Measurements from ENCODE around the gene TMEM108. TPM values are rescaled to one million over a fixed set of nuclear protein-coding genes. Genes with fewer than 3 reads are reported as not detected.

The TMEM108 gene
- total RNA-seq, 1 donor from 2014 or later: 15.4 TPM

DNA sequence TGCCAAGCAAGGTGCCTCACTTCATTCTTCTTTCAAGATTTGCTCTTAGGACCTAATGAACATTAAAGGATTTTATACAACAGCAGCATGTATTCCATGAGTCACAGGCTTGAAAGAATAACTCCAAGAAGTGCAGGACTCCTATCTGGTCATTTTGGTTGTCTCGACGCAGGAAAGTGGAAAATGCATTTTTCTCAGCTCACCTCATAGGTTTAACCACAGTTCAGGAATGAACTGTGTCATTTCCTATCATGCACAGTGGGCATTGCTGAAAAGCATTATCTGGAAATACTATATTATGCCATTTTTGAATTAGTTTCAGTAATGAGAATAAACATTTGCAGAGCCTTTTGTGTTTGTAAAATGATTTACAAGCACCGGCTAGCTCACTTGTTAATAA is 263.0 kb downstream of the TMEM108 start:
- Histone ChIP-seq H3K27me3 (no peaks in the 10 kb centered on the region), H3K4me1 (no peaks in the 10 kb centered on the region), H3K4me3 (no peak overlapping the region), H3K36me3 (no peaks in the 10 kb centered on the region), H3K9me3 (no peaks in the 10 kb centered on the region), H3K27ac (no peak overlapping the region)
- TF ChIP-seq, protein P1, sequence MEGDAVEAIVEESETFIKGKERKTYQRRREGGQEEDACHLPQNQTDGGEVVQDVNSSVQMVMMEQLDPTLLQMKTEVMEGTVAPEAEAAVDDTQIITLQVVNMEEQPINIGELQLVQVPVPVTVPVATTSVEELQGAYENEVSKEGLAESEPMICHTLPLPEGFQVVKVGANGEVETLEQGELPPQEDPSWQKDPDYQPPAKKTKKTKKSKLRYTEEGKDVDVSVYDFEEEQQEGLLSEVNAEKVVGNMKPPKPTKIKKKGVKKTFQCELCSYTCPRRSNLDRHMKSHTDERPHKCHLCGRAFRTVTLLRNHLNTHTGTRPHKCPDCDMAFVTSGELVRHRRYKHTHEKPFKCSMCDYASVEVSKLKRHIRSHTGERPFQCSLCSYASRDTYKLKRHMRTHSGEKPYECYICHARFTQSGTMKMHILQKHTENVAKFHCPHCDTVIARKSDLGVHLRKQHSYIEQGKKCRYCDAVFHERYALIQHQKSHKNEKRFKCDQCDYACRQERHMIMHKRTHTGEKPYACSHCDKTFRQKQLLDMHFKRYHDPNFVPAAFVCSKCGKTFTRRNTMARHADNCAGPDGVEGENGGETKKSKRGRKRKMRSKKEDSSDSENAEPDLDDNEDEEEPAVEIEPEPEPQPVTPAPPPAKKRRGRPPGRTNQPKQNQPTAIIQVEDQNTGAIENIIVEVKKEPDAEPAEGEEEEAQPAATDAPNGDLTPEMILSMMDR (IDR thresholded peaks at IDR 0.05): no peak
- intact Hi-C loops (cut with DNase I): no loop called here
- no peak for DNase-seq
- ATAC-seq: no peak

DNA sequence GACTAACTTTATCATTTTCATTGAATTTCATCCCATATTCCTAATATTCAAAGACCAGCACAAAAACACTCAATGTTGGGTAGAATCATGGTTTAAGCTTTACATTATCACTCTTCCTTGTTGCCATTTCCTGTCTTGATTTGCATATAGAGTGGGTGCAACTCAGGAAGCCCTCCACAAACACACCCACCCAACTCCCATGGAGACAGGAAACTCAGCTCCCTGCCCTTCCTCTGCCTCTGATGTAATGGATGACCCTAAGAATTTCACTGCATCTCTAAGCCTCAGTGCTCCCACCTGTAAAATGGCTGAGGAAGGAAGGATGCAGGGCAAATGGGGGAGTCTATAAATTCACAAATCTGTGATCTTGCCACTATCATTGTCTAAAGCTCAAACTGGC is 263.5 kb downstream of the TMEM108 start:
- DNase-seq (no peak), ATAC-seq (no peak)
- TF ChIP-seq, protein P1 (IDR thresholded peaks at IDR 0.05): no peak
- Histone ChIP-seq H3K27me3 (no peaks in the 10 kb centered on the region), H3K4me1 (no peaks in the 10 kb centered on the region), H3K9me3 (no peaks in the 10 kb centered on the region), H3K27ac (no peak overlapping the region), H3K36me3 (no peaks in the 10 kb centered on the region), H3K4me3 (no peak overlapping the region)
- intact Hi-C loops (cut with DNase I): no loop called here

DNA sequence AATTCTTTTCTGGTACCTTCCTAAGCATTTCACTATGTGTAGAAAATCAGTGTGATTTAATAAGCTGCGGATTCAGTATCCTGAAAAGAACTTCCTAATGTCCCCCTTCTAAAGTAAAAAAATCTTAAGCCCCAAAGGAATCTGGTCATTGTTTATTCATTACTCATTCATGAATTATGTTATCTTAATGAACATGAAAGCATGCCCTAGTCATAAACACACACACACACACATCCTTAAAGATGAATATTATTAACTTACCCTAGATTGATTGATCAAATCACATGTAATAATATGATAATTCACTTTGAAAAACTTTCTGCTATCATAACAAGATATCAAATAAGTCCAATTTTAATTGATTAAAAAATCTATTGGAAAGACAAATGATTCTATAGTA is 265.2 kb downstream of the TMEM108 start:
- TF ChIP-seq, protein P1 (IDR thresholded peaks at IDR 0.05): no peak
- Histone ChIP-seq H3K27me3 (no peaks in the 10 kb centered on the region), H3K4me1 (no peaks in the 10 kb centered on the region), H3K36me3 (no peaks in the 10 kb centered on the region), H3K4me3 (no peak overlapping the region), H3K9me3 (no peaks in the 10 kb centered on the region), H3K27ac (no peak overlapping the region)
- intact Hi-C loops (cut with DNase I): no loop called here
- ATAC-seq (no peak), DNase-seq (no peak)

DNA sequence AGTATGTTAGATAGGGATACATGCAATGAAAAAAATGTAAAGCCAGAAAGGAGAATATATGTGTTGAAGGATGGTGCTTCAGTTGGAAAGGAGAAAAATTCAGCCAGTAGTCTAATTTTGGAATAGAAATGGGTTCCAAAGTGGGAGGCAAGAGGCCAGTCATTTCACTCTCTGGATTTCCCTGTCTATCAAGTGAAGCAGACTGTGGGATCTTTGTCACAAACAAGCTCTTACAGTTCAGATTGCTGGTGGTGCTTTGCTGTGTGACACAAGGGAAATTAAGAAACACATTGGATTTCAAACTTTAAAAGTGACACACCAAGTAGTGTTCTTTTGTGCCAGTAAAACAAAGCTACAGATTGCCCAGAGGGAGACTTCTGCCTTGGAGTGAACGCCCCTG is 279.7 kb downstream of the TMEM108 start:
- no peak for DNase-seq
- intact Hi-C loops (cut with DNase I): no loop called here
- TF ChIP-seq, protein P1 (IDR thresholded peaks at IDR 0.05): no peak

DNA sequence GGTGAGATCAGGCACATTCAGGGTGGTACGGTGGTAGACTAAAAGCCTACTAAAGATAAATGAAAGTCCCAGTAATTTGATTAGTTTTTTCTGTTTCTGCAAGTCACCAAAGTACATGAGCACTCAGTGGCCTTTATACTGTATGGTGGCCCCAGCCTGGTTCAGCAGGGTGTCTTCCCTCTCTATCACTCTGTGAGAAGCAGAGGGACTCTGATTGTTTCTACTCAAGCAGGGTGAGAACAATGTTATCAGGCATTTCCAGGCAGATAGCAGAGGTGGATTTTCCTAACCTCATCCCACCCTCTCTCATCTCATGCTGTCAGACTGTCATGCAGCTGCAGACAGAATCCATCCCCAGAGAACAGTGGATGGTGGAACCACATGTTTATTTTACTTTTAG is 290.2 kb downstream of the TMEM108 start:
- no peak overlapping the region for H3K4me3 ChIP-seq
- H3K36me3 ChIP-seq: no peaks in the 10 kb centered on the region
- intact Hi-C loops (cut with DNase I): no loop called here
- ATAC-seq (no peak), DNase-seq (no peak)
- no peaks in the 10 kb centered on the region for H3K27me3 ChIP-seq
- no peak overlapping the region for H3K27ac ChIP-seq
- no peaks in the 10 kb centered on the region for H3K9me3 ChIP-seq
- H3K4me1 ChIP-seq: no peaks in the 10 kb centered on the region
- TF ChIP-seq, protein P1 (IDR thresholded peaks at IDR 0.05): no peak

More for the DNA sequence above, 279.7 kb downstream of the TMEM108 start:
- no peak overlapping the region for H3K27ac ChIP-seq
- H3K27me3 ChIP-seq: no peaks in the 10 kb centered on the region
- no peaks in the 10 kb centered on the region for H3K4me1 ChIP-seq
- H3K4me3 ChIP-seq: no peak overlapping the region
- H3K9me3 ChIP-seq: peaks cover 3% of the 10 kb centered on the region
- no peaks in the 10 kb centered on the region for H3K36me3 ChIP-seq
- no peak for ATAC-seq

DNA sequence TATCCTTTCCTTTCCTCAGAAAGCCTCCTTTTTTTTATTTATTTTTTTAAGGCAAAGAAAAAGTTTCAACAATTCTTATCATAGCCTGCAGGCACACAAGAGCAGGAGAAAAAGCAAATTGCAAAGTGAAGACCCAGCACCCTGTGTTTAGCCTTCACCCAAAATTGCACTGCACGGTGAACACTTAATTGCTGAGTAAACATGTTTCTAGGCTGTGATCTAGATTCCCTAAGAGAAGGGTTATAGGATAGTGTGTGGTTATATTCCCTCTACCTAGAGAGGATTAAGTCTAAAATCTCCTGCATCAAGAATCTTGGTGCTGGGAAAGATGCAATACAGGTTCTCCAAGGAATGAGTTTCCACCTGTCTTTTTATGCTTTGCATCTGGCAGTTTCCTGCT is 291.4 kb downstream of the TMEM108 start:
- intact Hi-C loops (cut with DNase I): no loop called here
- no peaks in the 10 kb centered on the region for H3K4me1 ChIP-seq
- no peak overlapping the region for H3K4me3 ChIP-seq
- no peaks in the 10 kb centered on the region for H3K36me3 ChIP-seq
- TF ChIP-seq, protein P1 (IDR thresholded peaks at IDR 0.05): no peak
- H3K27me3 ChIP-seq: no peaks in the 10 kb centered on the region
- no peak overlapping the region for H3K27ac ChIP-seq
- DNase-seq (no peak), ATAC-seq (no peak)
- H3K9me3 ChIP-seq: no peaks in the 10 kb centered on the region
